Measurements from ENCODE around the gene KDM4C. TPM values are rescaled to one million over a fixed set of nuclear protein-coding genes. Genes with fewer than 3 reads are reported as not detected.

The KDM4C gene
- total and polyA plus RNA-seq, 2 of the 13 experiments (the other 11 are each of a cell fraction or from before 2014, with no cell fraction given) = 19.4 to 23.6 TPM

DNA sequence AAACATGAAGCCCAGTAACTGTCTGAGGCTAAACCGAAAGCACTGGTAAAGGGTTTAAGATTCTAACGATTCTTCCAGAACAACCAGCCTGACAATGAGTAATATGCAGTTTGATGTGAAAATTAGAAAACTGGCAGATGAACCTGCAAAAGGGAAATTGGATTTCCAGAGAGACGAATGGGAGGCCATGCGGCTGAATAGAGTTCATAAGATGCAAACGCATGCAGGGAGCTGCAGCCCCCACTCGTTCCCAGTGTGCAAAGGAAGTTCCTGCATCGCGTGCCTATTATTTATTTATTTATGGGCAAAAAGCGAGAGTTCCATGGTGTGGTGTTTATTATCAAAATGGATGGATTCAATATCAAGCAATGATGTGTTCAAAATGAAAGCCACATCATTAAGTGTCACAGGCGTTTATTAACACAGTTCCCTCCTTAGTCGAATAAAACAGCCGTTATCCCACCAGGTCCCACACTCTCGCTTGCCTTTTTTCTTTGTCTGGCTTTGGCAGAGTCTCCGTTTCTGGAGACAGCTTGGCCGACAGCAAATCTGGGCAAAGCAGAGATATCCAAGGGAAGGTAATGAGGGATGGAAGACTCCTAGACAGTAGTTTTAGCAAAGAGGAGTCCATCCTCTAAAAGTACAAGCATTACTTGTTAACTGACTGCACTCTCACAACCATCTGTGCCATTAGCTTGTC lies 451.4 kb downstream of the KDM4C start (continued):
- TF ChIP-seq ZNF646 (CRISPR knock-in tag; IDR thresholded peaks at IDR 0.05) = no peak
- TF ChIP-seq, protein P1, sequence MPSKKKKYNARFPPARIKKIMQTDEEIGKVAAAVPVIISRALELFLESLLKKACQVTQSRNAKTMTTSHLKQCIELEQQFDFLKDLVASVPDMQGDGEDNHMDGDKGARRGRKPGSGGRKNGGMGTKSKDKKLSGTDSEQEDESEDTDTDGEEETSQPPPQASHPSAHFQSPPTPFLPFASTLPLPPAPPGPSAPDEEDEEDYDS (CRISPR knock-in tag; IDR thresholded peaks at IDR 0.05) = no peak
- TF ChIP-seq, protein P2, sequence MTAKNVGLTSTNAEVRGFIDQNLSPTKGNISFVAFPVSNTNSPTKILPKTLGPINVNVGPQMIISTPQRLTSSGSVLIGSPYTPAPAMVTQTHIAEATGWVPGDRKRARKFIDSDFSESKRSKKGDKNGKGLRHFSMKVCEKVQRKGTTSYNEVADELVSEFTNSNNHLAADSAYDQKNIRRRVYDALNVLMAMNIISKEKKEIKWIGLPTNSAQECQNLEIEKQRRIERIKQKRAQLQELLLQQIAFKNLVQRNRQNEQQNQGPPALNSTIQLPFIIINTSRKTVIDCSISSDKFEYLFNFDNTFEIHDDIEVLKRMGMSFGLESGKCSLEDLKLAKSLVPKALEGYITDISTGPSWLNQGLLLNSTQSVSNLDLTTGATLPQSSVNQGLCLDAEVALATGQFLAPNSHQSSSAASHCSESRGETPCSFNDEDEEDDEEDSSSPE (CRISPR knock-in tag; IDR thresholded peaks at IDR 0.05) = no peak
- TF ChIP-seq TAF15 (IDR thresholded peaks at IDR 0.05; ENCODE audit: low read depth, low read length, poor library complexity, severe bottlenecking) = no peak
- TF ChIP-seq RNF2 (conservative IDR thresholded peaks at IDR 0.05; ENCODE audit: low read depth) = no peak
- TF ChIP-seq MIER3 (CRISPR knock-in tag; IDR thresholded peaks at IDR 0.05; ENCODE audit: borderline replicate concordance) = no peak
- no peak for TF ChIP-seq HDAC2 (CRISPR knock-in tag; IDR thresholded peaks at IDR 0.05)
- TF ChIP-seq, protein P3, sequence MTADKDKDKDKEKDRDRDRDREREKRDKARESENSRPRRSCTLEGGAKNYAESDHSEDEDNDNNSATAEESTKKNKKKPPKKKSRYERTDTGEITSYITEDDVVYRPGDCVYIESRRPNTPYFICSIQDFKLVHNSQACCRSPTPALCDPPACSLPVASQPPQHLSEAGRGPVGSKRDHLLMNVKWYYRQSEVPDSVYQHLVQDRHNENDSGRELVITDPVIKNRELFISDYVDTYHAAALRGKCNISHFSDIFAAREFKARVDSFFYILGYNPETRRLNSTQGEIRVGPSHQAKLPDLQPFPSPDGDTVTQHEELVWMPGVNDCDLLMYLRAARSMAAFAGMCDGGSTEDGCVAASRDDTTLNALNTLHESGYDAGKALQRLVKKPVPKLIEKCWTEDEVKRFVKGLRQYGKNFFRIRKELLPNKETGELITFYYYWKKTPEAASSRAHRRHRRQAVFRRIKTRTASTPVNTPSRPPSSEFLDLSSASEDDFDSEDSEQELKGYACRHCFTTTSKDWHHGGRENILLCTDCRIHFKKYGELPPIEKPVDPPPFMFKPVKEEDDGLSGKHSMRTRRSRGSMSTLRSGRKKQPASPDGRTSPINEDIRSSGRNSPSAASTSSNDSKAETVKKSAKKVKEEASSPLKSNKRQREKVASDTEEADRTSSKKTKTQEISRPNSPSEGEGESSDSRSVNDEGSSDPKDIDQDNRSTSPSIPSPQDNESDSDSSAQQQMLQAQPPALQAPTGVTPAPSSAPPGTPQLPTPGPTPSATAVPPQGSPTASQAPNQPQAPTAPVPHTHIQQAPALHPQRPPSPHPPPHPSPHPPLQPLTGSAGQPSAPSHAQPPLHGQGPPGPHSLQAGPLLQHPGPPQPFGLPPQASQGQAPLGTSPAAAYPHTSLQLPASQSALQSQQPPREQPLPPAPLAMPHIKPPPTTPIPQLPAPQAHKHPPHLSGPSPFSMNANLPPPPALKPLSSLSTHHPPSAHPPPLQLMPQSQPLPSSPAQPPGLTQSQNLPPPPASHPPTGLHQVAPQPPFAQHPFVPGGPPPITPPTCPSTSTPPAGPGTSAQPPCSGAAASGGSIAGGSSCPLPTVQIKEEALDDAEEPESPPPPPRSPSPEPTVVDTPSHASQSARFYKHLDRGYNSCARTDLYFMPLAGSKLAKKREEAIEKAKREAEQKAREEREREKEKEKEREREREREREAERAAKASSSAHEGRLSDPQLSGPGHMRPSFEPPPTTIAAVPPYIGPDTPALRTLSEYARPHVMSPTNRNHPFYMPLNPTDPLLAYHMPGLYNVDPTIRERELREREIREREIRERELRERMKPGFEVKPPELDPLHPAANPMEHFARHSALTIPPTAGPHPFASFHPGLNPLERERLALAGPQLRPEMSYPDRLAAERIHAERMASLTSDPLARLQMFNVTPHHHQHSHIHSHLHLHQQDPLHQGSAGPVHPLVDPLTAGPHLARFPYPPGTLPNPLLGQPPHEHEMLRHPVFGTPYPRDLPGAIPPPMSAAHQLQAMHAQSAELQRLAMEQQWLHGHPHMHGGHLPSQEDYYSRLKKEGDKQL (CRISPR knock-in tag; IDR thresholded peaks at IDR 0.05; ENCODE audit: low read depth) = no peak
